ENCODE data around the gene DDX31. TPM values are rescaled to one million over a fixed set of nuclear protein-coding genes. Genes with fewer than 3 reads are reported as not detected.

The DDX31 gene
- total RNA-seq, 1 experiment from 2014 or later, result 25.8 TPM

DNA sequence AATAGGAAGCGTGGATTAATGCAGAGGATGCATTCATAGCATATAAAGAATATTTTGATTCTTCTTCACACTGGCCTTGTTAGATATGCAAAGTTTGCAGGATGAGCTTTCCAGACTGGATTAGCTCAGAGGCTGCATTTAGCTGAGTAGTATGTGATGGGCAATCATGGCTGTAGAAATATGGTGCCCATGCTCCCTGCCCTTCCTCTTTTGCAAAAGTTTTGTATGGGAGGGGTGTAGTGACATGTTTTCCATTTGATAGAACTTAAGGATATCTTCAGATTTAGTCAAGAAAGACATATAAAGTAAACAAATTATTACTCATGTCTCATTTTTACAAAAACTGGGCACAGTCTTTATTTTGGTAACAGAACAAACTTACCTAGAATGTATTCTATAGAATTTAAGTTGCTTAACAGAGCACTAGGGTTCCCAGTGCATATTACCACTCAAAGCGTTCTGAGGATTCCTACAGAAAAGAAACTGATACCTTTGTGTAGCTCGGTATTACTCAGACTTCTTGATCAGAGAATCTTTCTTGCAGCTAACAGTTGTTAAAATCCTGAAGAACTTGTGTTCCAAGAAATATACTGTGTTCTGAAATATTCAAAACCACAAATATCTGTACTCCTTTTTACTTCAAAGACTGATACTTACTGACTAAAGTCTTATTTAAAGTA lies 10.3 kb upstream of the DDX31 start:
- DNase-seq (ENCODE audit: low read depth, low spot score), result no peak
- H3K4me2 ChIP-seq (ENCODE audit: low read length), result no peak overlapping the region
- peaks cover 40 to 41% of the 10 kb centered on the region in 2 experiments for H3K36me3 ChIP-seq (ENCODE audit: control insufficient read depth in 1 of 2, insufficient read depth in 2 of 2, low read length in 2 of 2)
- ChIA-PET CTCF (no interaction called here), POLR2A (no interaction called here), RAD21 (ENCODE audit: low non-redundant PET in 1 of 2, low total read pairs in 2 of 2, uncharacterized antibody in 2 of 2, unreplicated experiment in 2 of 2) (no interaction called here)
- ATAC-seq, result no peak
- no peak overlapping the region for H3K9ac ChIP-seq (ENCODE audit: low read length)
- H3K4me3 ChIP-seq (replicated peaks in 1 of 2; ENCODE audit: low read depth in 1 of 2, low read length in 2 of 2), result no peak overlapping the region
- no peaks in the 10 kb centered on the region for H3K4me1 ChIP-seq (ENCODE audit: control insufficient read depth in 1 of 2, insufficient read depth in 2 of 2, low read length in 2 of 2)
- no TSS peak for BruUV-seq (replicated peaks)
- no peak for TF ChIP-seq EZH2phosphoT487 (IDR thresholded peaks at IDR 0.05; ENCODE audit: borderline replicate concordance)
- TF ChIP-seq ZNF274 (IDR thresholded peaks at IDR 0.05; ENCODE audit: low read depth, low read length), result no peak
- TF ChIP-seq RAD21 (IDR thresholded peaks at IDR 0.05; ENCODE audit: low read depth), result no peak
- no peak for TF ChIP-seq SRF (IDR thresholded peaks at IDR 0.05; ENCODE audit: low read depth)
- no peak for TF ChIP-seq SP1 (IDR thresholded peaks at IDR 0.05; ENCODE audit: low read depth)
- TF ChIP-seq, protein P1, sequence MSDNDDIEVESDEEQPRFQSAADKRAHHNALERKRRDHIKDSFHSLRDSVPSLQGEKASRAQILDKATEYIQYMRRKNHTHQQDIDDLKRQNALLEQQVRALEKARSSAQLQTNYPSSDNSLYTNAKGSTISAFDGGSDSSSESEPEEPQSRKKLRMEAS (IDR thresholded peaks at IDR 0.05), result no peak
- TF ChIP-seq ELF1 (IDR thresholded peaks at IDR 0.05; ENCODE audit: borderline replicate concordance, low read depth), result no peak
- no peak for TF ChIP-seq CBX3 (IDR thresholded peaks at IDR 0.05; ENCODE audit: low read depth)
- no peak for TF ChIP-seq SIN3A (IDR thresholded peaks at IDR 0.05; ENCODE audit: low read depth)
- TF ChIP-seq JUND (IDR thresholded peaks at IDR 0.05), result no peak
- no peak for TF ChIP-seq CEBPB (IDR thresholded peaks at IDR 0.05; ENCODE audit: low read depth)
- no peak for TF ChIP-seq TCF7L2 (IDR thresholded peaks at IDR 0.05; ENCODE audit: borderline replicate concordance, extremely low read depth, insufficient read depth, insufficient read length)
- TF ChIP-seq ZFX (IDR thresholded peaks at IDR 0.05), result no peak
- TF ChIP-seq, protein P2, sequence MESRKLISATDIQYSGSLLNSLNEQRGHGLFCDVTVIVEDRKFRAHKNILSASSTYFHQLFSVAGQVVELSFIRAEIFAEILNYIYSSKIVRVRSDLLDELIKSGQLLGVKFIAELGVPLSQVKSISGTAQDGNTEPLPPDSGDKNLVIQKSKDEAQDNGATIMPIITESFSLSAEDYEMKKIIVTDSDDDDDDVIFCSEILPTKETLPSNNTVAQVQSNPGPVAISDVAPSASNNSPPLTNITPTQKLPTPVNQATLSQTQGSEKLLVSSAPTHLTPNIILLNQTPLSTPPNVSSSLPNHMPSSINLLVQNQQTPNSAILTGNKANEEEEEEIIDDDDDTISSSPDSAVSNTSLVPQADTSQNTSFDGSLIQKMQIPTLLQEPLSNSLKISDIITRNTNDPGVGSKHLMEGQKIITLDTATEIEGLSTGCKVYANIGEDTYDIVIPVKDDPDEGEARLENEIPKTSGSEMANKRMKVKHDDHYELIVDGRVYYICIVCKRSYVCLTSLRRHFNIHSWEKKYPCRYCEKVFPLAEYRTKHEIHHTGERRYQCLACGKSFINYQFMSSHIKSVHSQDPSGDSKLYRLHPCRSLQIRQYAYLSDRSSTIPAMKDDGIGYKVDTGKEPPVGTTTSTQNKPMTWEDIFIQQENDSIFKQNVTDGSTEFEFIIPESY (IDR thresholded peaks at IDR 0.05; ENCODE audit: extremely low read depth, insufficient replicate concordance, low read length), result no peak
- TF ChIP-seq EGR1 (IDR thresholded peaks at IDR 0.05; ENCODE audit: low read depth), result no peak
- TF ChIP-seq POLR2AphosphoS5 (IDR thresholded peaks at IDR 0.05; ENCODE audit: low read depth, low read length), result no peak
- TF ChIP-seq EZH2 (IDR thresholded peaks at IDR 0.05), result no peak
- TF ChIP-seq, protein P3, sequence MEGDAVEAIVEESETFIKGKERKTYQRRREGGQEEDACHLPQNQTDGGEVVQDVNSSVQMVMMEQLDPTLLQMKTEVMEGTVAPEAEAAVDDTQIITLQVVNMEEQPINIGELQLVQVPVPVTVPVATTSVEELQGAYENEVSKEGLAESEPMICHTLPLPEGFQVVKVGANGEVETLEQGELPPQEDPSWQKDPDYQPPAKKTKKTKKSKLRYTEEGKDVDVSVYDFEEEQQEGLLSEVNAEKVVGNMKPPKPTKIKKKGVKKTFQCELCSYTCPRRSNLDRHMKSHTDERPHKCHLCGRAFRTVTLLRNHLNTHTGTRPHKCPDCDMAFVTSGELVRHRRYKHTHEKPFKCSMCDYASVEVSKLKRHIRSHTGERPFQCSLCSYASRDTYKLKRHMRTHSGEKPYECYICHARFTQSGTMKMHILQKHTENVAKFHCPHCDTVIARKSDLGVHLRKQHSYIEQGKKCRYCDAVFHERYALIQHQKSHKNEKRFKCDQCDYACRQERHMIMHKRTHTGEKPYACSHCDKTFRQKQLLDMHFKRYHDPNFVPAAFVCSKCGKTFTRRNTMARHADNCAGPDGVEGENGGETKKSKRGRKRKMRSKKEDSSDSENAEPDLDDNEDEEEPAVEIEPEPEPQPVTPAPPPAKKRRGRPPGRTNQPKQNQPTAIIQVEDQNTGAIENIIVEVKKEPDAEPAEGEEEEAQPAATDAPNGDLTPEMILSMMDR (IDR thresholded peaks at IDR 0.05 in 2 of 3, conservative IDR thresholded peaks at IDR 0.05 in 1 of 3; ENCODE audit: borderline replicate concordance in 1 of 3, insufficient read depth in 1 of 3, low read depth in 2 of 3, low read length in 2 of 3), result no peak
- H3K27ac ChIP-seq (ENCODE audit: low read depth, low read length), result no peak overlapping the region
- no peaks in the 10 kb centered on the region for H3K9me2 ChIP-seq (ENCODE audit: insufficient read depth)
- H3K9me3 ChIP-seq (ENCODE audit: control insufficient read depth in 1 of 2, insufficient read depth in 1 of 2, low read depth in 1 of 2, low read length in 2 of 2), result no peaks in the 10 kb centered on the region
- intact Hi-C loops (cut with micrococcal nuclease), result no loop called here
- peaks cover 21% of the 10 kb centered on the region; the same call in 1 of the 2 replicates for H4K20me1 ChIP-seq (ENCODE audit: insufficient read depth)
- peaks cover 100% of the 10 kb centered on the region for H3K79me2 ChIP-seq (ENCODE audit: insufficient read depth, low read length)
- H2AFZ ChIP-seq (ENCODE audit: low read depth, low read length, poor library complexity, severe bottlenecking), result no peak overlapping the region
- no peaks in the 10 kb centered on the region for H3K27me3 ChIP-seq (ENCODE audit: insufficient read depth, low read length)
